HL-60/S4 treated with phorbol 12-myristate 13-acetate at 8.2 ng/mL for 4 days and 3 days (cell line): ENCODE data around the gene SYNE1.

Experiments
- in situ Hi-C: fragments of 300-500 bp; cut with MboI; formaldehyde crosslinking; loops from 2 replicates; pipeline ENCODE4 v1.15.0; 2022; ENCODE audit warnings: low sequenced_read_pairs

Gene SYNE1

DNA sequence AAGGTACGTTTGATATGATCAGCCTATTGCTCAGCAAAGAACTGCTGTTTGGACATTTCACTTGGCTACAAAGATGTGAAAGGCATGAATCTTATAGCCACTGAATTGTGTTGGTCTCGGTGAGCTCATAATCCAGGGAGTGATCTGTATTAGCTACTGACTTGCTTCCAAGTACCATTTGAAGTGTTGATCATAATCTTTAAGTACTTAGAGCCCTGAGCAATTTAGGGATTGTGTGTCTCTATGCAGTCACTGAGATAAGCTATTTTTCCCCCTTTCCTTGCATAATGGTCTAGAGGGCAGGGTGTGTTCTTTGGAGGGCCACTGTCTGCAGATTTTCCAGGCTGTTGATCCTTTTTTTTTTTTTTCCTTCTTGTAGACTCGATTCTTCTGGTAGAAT, 436.0 kb downstream of the SYNE1 start:
- in situ Hi-C loops = no loop called here

DNA sequence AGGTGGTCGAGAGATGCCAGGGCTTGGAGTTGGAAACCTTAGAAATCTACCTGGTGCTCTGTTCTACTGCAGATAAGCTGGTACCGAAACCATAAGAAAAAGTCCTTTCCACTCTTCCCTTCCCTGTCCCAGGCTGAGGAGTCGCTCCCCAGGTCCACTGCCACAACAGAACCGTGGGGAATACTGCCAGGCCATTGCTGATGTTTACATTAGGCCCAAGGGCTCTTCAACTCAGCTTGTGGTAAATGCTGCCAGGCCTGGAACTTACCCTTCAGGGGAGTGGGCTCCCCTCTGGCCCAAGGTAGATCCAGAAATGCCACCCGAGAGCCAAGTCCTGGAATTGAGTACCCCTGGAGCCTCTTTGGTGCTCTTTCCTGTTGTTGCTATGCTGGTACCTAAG, 441.3 kb downstream of the SYNE1 start:
- in situ Hi-C loops = no loop called here

DNA sequence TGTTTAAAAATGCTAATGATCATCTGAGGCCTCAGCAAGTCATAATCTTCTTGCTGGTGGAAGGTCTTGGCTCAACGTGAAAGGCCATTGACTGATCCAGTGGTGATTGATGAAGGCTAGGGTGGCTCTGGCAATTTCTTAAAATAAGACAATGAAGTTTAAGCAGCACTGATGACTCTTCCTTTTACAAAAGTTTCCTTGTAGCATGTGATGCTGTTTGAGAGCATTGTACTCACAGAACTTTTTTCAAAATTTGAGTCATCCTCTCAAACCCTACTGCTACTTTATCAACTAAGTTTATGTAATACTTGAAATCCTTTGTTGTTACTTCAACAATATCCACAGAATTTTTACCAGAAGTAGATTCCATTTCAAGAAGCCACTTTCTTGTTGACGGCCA, 447.4 kb downstream of the SYNE1 start:
- in situ Hi-C loops = no loop called here

DNA sequence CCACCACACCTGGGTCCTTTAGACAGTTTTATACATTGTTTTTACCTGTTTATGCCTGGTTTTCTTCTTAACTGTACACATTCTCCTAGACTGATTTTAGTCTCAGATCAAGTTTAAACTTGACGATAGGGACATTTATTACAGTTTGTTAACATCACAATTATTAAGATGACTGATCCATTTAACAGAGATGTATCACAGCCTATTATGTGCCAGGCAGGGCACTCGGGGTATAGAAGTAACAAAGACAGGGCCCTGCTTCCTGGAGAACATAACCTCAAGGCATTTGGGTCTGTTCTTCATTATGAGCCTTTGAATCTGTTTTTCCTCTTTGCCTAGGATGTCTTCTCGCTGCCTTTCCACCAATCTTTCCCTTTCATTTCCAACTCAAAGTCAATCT, 449.2 kb downstream of the SYNE1 start:
- in situ Hi-C loops = no loop called here

DNA sequence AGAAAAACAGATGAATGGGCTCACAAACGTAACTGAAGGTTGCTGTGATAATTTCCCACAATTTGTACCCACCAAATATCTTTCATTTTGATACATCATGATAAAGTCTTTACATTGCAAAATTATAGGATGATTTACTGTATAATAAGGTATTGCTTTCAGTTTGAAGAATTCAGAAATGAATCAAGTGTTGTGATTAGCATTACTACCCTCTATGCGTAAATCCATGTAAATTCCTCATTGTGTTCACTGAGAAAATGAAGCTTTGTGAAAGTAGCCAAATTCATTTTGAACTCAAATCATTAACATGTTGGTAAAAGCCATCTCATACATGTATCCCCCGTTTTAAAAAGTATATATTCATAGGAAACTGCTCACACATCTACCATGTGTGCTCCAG, 450.3 kb downstream of the SYNE1 start:
- in situ Hi-C loops = no loop called here

DNA sequence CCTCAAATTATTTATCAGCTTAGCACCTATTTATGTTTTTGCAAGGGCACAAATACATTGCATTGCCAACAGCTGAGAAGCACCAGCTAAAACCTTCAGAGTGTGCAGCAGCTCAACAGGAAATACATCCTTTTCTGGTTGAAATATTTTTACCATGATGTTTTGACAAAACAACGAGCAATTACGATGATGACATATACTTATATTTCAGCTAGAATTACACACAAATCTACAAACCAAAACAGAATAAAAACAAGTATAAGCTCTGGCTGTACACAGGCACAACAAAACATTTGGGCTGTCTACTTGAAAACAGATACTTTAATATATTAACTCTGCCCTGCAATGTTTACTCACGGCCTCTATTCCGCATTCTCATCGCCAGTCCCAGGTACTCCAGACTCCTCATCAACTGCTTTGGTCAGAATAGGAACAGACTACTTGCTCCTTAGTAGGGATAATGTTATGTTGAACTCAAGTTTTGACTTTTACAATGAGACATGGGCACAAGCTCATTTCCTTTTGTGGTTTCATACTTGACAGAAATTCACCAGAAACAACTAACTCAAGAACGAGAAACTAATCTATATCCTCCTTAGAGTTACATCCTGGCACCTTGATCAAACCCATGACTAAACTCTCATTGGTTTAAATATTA, 452.1 kb downstream of the SYNE1 start:
- in situ Hi-C loops = no loop called here

DNA sequence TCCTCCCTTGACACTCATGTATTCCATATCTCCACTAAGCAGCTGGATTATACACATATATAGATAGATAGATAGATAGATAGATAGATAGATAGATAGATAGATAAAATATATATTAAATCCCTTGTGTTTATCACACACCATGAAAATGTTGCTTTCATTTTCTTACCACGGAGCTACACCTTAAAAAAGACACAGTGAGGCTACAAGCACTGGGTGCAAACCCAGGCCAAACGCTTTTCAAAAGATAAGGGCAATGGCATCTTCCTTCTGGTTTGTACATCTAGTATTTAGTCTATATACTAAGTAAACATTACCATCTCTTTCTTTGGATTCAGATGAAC, 452.6 kb downstream of the SYNE1 start:
- in situ Hi-C loops = no loop called here

- in situ Hi-C loops = no loop called here
These were observed 456.6 kb downstream of the SYNE1 start for GRCh38 chr6:152180601-152181000.

GRCh38 chr6:152176268-152176667, 460.9 kb downstream of the SYNE1 start:
- in situ Hi-C loops = no loop called here

DNA sequence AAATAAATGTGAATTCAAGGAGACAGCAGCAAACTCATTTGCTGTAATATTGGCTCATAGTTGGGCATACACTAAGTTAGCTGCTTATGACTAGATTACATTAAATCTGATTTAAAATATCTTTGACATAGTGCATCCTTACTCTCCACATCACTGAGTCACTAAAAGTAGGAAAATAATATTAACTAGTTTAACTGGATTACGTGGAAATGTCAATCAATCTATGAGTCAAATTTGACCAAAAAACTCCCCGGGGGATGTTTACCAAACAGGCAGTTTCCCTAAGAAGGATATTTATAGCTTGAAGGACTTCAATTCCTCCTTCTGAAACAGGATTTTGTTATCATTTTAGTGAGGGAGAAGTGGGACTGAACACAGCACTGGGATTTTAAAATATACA, 463.2 kb downstream of the SYNE1 start:
- in situ Hi-C loops = no loop called here

GRCh38 chr6:152173321-152173720, 463.8 kb downstream of the SYNE1 start:
- in situ Hi-C loops = no loop called here

DNA sequence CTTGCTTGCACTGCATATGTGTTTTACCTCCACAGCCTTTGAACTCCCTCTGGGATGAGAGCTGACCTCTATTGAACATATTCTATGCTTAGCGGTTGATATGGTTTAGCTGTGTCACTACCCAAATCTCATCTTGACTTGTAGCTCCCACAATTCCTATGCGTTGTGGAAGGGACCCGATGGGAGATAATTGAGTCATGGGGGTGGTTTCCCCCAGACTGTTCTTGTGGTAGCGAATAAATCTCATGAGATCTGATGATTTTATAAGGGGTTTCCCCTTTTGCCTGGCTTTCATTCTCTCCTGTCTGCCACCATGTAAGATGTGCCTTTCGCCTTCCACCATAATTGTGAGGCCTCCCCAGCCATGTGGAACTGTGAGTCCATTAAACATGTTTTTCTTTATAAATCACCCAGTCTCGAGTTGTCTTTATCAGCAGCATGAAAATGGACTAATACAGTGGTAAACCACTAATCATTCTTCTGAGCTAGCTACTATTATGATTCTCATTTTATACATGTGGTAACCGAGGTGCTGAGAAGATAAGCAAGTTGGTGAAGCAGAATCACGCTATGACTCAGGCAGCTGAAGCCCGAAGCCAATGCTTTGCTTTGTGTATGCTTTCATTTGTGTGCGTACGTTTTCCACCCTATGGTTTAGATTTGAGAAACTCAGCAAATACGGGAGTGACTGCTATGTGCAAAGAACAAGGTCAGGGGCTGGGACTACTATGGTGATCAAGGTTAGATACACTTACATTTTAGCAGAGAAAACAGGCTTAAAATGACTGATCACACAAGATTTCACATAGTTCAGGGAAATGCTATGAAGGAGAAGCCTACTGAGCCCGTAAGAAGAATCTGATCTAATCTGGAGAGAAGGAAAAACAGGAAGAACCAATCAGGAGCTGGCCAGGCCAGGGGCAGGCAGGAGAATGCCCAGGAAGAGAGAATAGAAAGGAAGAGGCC, 466.2 kb downstream of the SYNE1 start:
- in situ Hi-C loops = no loop called here

GRCh38 chr6:152170313-152170701, 466.9 kb downstream of the SYNE1 start:
- in situ Hi-C loops = no loop called here

GRCh38 chr6:152167641-152168603, 469.2 kb downstream of the SYNE1 start:
- in situ Hi-C loops = no loop called here

- in situ Hi-C loops = no loop called here
These were observed 470.3 kb downstream of the SYNE1 start for GRCh38 chr6:152166897-152167296.

DNA sequence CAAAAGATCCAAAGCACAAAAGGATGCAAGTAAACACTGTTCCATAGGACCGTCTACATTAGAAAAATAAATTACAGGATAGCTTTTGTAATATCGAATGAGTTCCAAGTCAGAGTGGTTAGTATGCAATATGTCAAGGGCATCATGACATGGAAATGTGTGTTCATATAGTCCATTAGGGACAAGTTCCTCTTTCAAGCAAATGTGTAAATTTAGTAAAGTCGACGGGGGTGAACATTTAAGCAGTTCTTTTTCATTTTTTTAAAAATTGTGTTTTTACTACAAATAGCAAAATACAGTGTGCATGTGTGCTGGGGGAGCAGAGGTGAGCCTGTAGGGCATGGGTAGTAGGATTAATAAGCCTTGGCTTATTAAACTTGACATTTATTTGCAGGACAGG, 470.7 kb downstream of the SYNE1 start:
- in situ Hi-C loops = no loop called here

DNA sequence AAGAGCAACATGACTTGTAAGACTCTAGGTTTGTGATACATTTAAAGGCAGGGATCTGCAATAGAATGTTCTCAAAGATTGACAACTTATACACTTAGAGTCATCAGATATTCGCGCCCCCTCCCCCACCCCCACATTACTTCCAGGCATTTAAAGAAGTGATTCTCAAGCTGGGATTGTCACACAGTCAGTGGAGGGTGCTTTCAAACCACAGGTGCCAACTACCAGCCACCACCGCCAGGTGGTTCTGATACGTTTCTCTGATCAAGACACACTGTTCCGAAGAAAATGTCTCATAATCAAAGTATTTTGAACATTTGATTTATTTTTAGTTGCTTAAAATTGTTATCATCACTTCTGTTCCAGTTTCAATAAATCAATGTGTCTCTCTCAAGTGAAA, 472.2 kb downstream of the SYNE1 start:
- in situ Hi-C loops = no loop called here

DNA sequence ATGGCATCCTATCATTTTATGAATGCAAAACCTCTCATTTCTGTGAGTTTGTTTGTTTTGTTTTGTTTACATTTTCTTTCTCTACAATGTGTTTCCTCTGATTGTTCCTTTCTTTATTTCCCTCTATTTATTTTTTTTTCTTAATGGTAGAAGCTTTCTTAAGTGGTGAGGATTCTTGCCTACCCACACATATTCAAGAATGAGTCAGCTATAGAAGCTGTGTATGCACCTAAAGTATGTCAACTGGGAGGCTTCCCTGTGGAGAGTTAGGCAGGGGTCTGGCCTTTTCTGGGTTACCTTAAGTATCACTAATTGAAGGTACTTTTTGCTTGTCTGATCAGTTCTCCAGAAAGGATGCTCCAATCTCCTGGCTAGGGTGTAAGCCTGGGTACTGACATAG, 475.7 kb downstream of the SYNE1 start:
- in situ Hi-C loops = no loop called here

- in situ Hi-C loops = no loop called here
These were observed 476.8 kb downstream of the SYNE1 start for GRCh38 chr6:152160346-152160745.

- in situ Hi-C loops = no loop called here
These were observed 481.4 kb downstream of the SYNE1 start for GRCh38 chr6:152155792-152156191.
